ENCODE measurements around the gene RPS29. TPM values are rescaled to one million over a fixed set of nuclear protein-coding genes. Genes with fewer than 3 reads are reported as not detected.

The RPS29 gene
- polyA plus RNA-seq, 1 of the 3 experiments (the other 2 are of a cell fraction), result 11,220 TPM

DNA sequence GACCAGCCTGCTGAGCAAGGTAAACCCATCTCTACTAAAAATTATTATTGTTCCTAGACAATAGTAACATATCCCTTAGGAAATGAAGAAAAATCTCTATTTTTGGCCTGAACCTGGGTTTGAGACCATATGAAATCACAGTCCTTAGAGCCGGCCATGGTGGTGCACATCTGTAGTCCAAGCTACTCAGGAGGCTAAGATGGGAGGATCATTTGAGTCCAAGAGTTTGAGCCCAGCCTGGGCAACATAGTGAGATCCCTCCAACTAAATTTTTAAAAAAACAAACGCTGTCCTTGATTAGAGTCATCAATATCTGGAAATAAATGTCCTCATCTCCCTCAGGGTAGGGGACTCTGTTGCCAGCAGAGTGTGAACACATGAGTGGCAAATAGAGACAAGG is 34.6 kb downstream of the RPS29 start:
- no peaks in the 10 kb centered on the region for H4K20me1 ChIP-seq (ENCODE audit: insufficient read depth)
- CTCF ChIA-PET, result interaction anchor here (1.5 to 3.7 kb wide), 6 partner anchors 30 to 90 kb away, joined by 4 to 27 read pairs (median 9); no protein-coding TSS in a partner anchor
- no peaks in the 10 kb centered on the region for H3K9me3 ChIP-seq
- no peak overlapping the region for H3K4me3 ChIP-seq (ENCODE audit: low read depth in 2 of 2, low read length in 1 of 2)
- H3F3A ChIP-seq (replicated peaks; ENCODE audit: insufficient read depth), result no peaks in the 10 kb centered on the region
- H3K4me1 ChIP-seq (ENCODE audit: control insufficient read depth in 1 of 2, insufficient read depth in 2 of 2, low read depth in 1 of 2, low read length in 1 of 2), result peaks cover 0 to 4% of the 10 kb centered on the region in 2 experiments; a peak in 1 of 4 replicates
- POLR2A ChIA-PET, result no interaction called here
- no peaks in the 10 kb centered on the region for H3K79me2 ChIP-seq (ENCODE audit: insufficient read depth)
- no peaks in the 10 kb centered on the region for H3K9me2 ChIP-seq
- no peak overlapping the region for H3K9ac ChIP-seq
- no peak for DNase-seq
- H3K27me3 ChIP-seq (ENCODE audit: insufficient read depth), result no peaks in the 10 kb centered on the region
- TF ChIP-seq, protein P1, sequence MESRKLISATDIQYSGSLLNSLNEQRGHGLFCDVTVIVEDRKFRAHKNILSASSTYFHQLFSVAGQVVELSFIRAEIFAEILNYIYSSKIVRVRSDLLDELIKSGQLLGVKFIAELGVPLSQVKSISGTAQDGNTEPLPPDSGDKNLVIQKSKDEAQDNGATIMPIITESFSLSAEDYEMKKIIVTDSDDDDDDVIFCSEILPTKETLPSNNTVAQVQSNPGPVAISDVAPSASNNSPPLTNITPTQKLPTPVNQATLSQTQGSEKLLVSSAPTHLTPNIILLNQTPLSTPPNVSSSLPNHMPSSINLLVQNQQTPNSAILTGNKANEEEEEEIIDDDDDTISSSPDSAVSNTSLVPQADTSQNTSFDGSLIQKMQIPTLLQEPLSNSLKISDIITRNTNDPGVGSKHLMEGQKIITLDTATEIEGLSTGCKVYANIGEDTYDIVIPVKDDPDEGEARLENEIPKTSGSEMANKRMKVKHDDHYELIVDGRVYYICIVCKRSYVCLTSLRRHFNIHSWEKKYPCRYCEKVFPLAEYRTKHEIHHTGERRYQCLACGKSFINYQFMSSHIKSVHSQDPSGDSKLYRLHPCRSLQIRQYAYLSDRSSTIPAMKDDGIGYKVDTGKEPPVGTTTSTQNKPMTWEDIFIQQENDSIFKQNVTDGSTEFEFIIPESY (IDR thresholded peaks at IDR 0.05; ENCODE audit: borderline replicate concordance, low read depth), result no peak
- no peak for TF ChIP-seq FOXJ3 (CRISPR knock-in tag; IDR thresholded peaks at IDR 0.05)
- no peak for TF ChIP-seq NFIC (IDR thresholded peaks at IDR 0.05; ENCODE audit: borderline replicate concordance)
- TF ChIP-seq RFX5 (IDR thresholded peaks at IDR 0.05; ENCODE audit: low read length), result no peak
- no peak for TF ChIP-seq SMC3 (IDR thresholded peaks at IDR 0.05; ENCODE audit: low read depth, low read length)
- TF ChIP-seq, protein P2, sequence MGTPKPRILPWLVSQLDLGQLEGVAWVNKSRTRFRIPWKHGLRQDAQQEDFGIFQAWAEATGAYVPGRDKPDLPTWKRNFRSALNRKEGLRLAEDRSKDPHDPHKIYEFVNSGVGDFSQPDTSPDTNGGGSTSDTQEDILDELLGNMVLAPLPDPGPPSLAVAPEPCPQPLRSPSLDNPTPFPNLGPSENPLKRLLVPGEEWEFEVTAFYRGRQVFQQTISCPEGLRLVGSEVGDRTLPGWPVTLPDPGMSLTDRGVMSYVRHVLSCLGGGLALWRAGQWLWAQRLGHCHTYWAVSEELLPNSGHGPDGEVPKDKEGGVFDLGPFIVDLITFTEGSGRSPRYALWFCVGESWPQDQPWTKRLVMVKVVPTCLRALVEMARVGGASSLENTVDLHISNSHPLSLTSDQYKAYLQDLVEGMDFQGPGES (IDR thresholded peaks at IDR 0.05; ENCODE audit: low read depth, low read length), result no peak
- TF ChIP-seq YY1 (IDR thresholded peaks at IDR 0.05; ENCODE audit: low read depth), result no peak
- no peak for TF ChIP-seq ELF1 (IDR thresholded peaks at IDR 0.05)
- no peak for TF ChIP-seq SIN3A (IDR thresholded peaks at IDR 0.05; ENCODE audit: borderline replicate concordance, low read depth, low read length)
- TF ChIP-seq RCOR1 (IDR thresholded peaks at IDR 0.05; ENCODE audit: low read length), result no peak
- no peak for TF ChIP-seq RAD21 (IDR thresholded peaks at IDR 0.05; ENCODE audit: low read length)
- TF ChIP-seq EZH2phosphoT487 (IDR thresholded peaks at IDR 0.05; ENCODE audit: borderline replicate concordance, low read depth), result no peak
- no peaks in the 10 kb centered on the region for H3K36me3 ChIP-seq (replicated peaks in 1 of 2; ENCODE audit: control insufficient read depth in 1 of 2, insufficient read depth in 2 of 2, low read length in 1 of 2)
- no peak overlapping the region for H3K4me2 ChIP-seq
- 43% methylated on average over 2 of the region's 2 CpGs for WGBS (ENCODE audit: low lambda C conversion rate)
- H3K27ac ChIP-seq (ENCODE audit: low read depth in 2 of 2, low read length in 1 of 2), result no peak overlapping the region
- H2AFZ ChIP-seq (ENCODE audit: low read depth), result no peak overlapping the region

DNA sequence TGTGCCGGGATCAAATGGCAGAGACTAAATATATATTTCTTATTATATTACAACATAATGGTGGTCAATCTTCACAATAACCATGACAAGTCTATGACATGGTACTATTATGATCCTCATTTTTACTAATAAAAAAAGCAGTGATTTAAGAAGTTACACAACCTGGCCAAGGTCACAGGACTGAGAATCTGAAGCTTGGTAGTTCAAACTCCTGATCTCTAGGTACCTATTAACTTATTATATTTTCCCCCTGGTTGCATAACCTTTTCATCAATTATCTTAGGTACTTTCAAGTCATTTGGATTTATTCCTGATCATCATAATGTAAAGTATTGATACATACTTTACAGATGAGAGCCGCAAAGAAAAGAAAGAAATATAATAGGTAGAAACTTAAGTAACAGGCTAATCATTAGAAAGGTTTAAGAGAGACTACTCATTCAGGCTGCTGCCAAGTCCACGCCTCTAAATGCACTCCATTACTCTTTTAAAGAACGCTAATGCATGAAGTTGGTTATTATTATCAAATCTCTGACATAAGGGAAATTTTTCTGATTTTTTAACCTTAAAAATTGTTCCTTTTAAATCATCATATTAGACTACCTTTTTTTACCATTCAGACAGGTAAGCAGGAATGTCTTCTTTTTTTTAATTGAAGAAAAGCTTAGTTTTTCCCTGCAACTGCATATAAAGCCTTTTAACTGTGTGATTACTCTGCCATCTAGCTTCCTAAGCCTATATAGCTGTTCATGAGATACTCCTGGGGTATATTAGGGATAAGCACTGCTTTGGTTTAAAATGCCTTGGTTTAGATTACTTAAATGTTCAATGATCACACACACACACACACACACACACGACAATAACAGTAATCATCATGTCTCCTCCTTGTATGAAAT is 35.6 kb downstream of the RPS29 start:
- H3K9me2 ChIP-seq, result no peaks in the 10 kb centered on the region
- no peak overlapping the region for H3K9ac ChIP-seq
- H3F3A ChIP-seq (replicated peaks; ENCODE audit: insufficient read depth), result no peaks in the 10 kb centered on the region
- no peaks in the 10 kb centered on the region for H3K9me3 ChIP-seq
- ChIA-PET CTCF (interaction anchor here (1.0 to 3.7 kb wide), 11 partner anchors 12 to 89 kb away, joined by 3 to 27 read pairs (median 5); no protein-coding TSS in a partner anchor), POLR2A (no interaction called here)
- H3K27me3 ChIP-seq (ENCODE audit: insufficient read depth), result no peaks in the 10 kb centered on the region
- DNase-seq, result peak; percentile 26
- WGBS (ENCODE audit: low lambda C conversion rate), result 66% methylated on average over 5 of the region's 5 CpGs
- no peaks in the 10 kb centered on the region for H4K20me1 ChIP-seq (ENCODE audit: insufficient read depth)
- no peak overlapping the region for H3K4me2 ChIP-seq
- H3K36me3 ChIP-seq (replicated peaks in 1 of 2; ENCODE audit: control insufficient read depth in 1 of 2, insufficient read depth in 2 of 2, low read length in 1 of 2), result no peaks in the 10 kb centered on the region
- TF ChIP-seq RAD21 (IDR thresholded peaks at IDR 0.05; ENCODE audit: low read length) (peak; percentile 58), YY1 (IDR thresholded peaks at IDR 0.05; ENCODE audit: low read depth) (no peak), TAF1 (IDR thresholded peaks at IDR 0.05; ENCODE audit: borderline replicate concordance, low read depth, low read length) (no peak), TEAD4 (IDR thresholded peaks at IDR 0.05; ENCODE audit: borderline replicate concordance, insufficient read depth) (no peak), CTCF (IDR thresholded peaks at IDR 0.05) (peak; percentile 45)
- TF ChIP-seq, protein P3, sequence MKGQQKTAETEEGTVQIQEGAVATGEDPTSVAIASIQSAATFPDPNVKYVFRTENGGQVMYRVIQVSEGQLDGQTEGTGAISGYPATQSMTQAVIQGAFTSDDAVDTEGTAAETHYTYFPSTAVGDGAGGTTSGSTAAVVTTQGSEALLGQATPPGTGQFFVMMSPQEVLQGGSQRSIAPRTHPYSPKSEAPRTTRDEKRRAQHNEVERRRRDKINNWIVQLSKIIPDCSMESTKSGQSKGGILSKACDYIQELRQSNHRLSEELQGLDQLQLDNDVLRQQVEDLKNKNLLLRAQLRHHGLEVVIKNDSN (IDR thresholded peaks at IDR 0.05; ENCODE audit: borderline replicate concordance, low read depth), result no peak
- peaks cover 0 to 4% of the 10 kb centered on the region in 2 experiments; a peak in 1 of 4 replicates for H3K4me1 ChIP-seq (ENCODE audit: control insufficient read depth in 1 of 2, insufficient read depth in 2 of 2, low read depth in 1 of 2, low read length in 1 of 2)
- H2AFZ ChIP-seq (ENCODE audit: low read depth), result no peak overlapping the region
- H3K79me2 ChIP-seq (ENCODE audit: insufficient read depth), result no peaks in the 10 kb centered on the region
- H3K4me3 ChIP-seq (ENCODE audit: low read depth in 2 of 2, low read length in 1 of 2), result no peak overlapping the region
- H3K27ac ChIP-seq (ENCODE audit: low read depth in 2 of 2, low read length in 1 of 2), result no peak overlapping the region
